ENCODE results near the gene CKAP5.

GRCh38 chr11:46710821-46711269, 135.2 kb downstream of the CKAP5 start:
- no peak for TF ChIP-seq CTCF (conservative IDR thresholded peaks at IDR 0.05; ENCODE audit: low read length)
- TF ChIP-seq EZH2phosphoT487 (IDR thresholded peaks at IDR 0.05; ENCODE audit: borderline replicate concordance): no peak

Data from Loucy (cell line).